ENCODE results near the gene DNTTIP2. TPM values are rescaled to one million over a fixed set of nuclear protein-coding genes. Genes with fewer than 3 reads are reported as not detected.

The DNTTIP2 gene
- polyA plus RNA-seq, 1 of the 3 experiments (the other 2 are of a cell fraction): 9.6 TPM

- Histone ChIP-seq H3K4me3 (ENCODE audit: low read depth in 2 of 2, low read length in 1 of 2) (no peak overlapping the region), H3K4me1 (ENCODE audit: control insufficient read depth in 1 of 2, insufficient read depth in 2 of 2, low read depth in 1 of 2, low read length in 1 of 2) (no peaks in the 10 kb centered on the region), H3K27ac (ENCODE audit: low read depth in 2 of 2, low read length in 1 of 2) (no peak overlapping the region), H4K20me1 (ENCODE audit: insufficient read depth) (no peaks in the 10 kb centered on the region), H3F3A (replicated peaks; ENCODE audit: insufficient read depth) (peaks cover 38% of the 10 kb centered on the region), H3K79me2 (ENCODE audit: insufficient read depth) (no peaks in the 10 kb centered on the region), H3K27me3 (ENCODE audit: insufficient read depth) (no peaks in the 10 kb centered on the region), H3K36me3 (replicated peaks in 1 of 2; ENCODE audit: control insufficient read depth in 1 of 2, insufficient read depth in 2 of 2, low read length in 1 of 2) (peaks cover 34 to 62% of the 10 kb centered on the region in 2 experiments), H2AFZ (ENCODE audit: low read depth) (no peak overlapping the region), H3K4me2 (no peak overlapping the region), H3K9me3 (no peaks in the 10 kb centered on the region), H3K9me2 (no peaks in the 10 kb centered on the region), H3K9ac (no peak overlapping the region)
- TF ChIP-seq RCOR1 (IDR thresholded peaks at IDR 0.05; ENCODE audit: low read length) (no peak), EZH2phosphoT487 (IDR thresholded peaks at IDR 0.05; ENCODE audit: borderline replicate concordance, low read depth) (no peak), RAD21 (IDR thresholded peaks at IDR 0.05; ENCODE audit: low read length) (no peak), EP300 (IDR thresholded peaks at IDR 0.05; ENCODE audit: borderline replicate concordance in 1 of 2, low read depth in 1 of 2, low read length in 1 of 2) (no peak), TEAD4 (IDR thresholded peaks at IDR 0.05; ENCODE audit: borderline replicate concordance, insufficient read depth) (no peak), JUND (IDR thresholded peaks at IDR 0.05) (no peak)
- DNase-seq: no peak
- POLR2A ChIA-PET: no interaction called here
- CTCF ChIA-PET: interaction anchor here (0.7 kb wide), 1 partner anchor 187 kb away, joined by 3 read pairs; no protein-coding TSS in a partner anchor
- 98% methylated on average over 6 of the region's 6 CpGs for WGBS (ENCODE audit: low lambda C conversion rate)
Measured at GRCh38 chr1:93888900-93889299, 9.9 kb upstream of the DNTTIP2 start.

- Histone ChIP-seq H3K9me2 (no peaks in the 10 kb centered on the region), H3K9ac (no peak overlapping the region), H3K4me2 (no peak overlapping the region), H3K79me2 (ENCODE audit: insufficient read depth) (peaks cover 17% of the 10 kb centered on the region), H3K27me3 (ENCODE audit: insufficient read depth) (no peaks in the 10 kb centered on the region), H4K20me1 (ENCODE audit: insufficient read depth) (no peaks in the 10 kb centered on the region), H3F3A (replicated peaks; ENCODE audit: insufficient read depth) (peaks cover 51% of the 10 kb centered on the region), H3K9me3 (no peaks in the 10 kb centered on the region), H2AFZ (ENCODE audit: low read depth) (no peak overlapping the region), H3K27ac (ENCODE audit: low read depth in 2 of 2, low read length in 1 of 2) (no peak overlapping the region), H3K36me3 (replicated peaks in 1 of 2; ENCODE audit: control insufficient read depth in 1 of 2, insufficient read depth in 2 of 2, low read length in 1 of 2) (peaks cover 4 to 36% of the 10 kb centered on the region in 2 experiments), H3K4me3 (ENCODE audit: low read depth in 2 of 2, low read length in 1 of 2) (no peak overlapping the region), H3K4me1 (ENCODE audit: control insufficient read depth in 1 of 2, insufficient read depth in 2 of 2, low read depth in 1 of 2, low read length in 1 of 2) (peaks cover 0 to 6% of the 10 kb centered on the region in 2 experiments; a peak in 1 of 4 replicates)
- TF ChIP-seq GABPA (IDR thresholded peaks at IDR 0.05; ENCODE audit: low read depth) (no peak), MAX (IDR thresholded peaks at IDR 0.05; ENCODE audit: low read depth) (no peak), FOXM1 (IDR thresholded peaks at IDR 0.05; ENCODE audit: low read depth) (no peak), USF1 (IDR thresholded peaks at IDR 0.05; ENCODE audit: borderline replicate concordance, low read depth) (no peak), SMC3 (IDR thresholded peaks at IDR 0.05; ENCODE audit: low read depth, low read length) (no peak), NRF1 (IDR thresholded peaks at IDR 0.05; ENCODE audit: low read depth, low read length) (no peak), MEF2A (IDR thresholded peaks at IDR 0.05; ENCODE audit: borderline replicate concordance, low read depth) (no peak)
- POLR2A ChIA-PET: no interaction called here
- 91% methylated on average over 4 of the region's 4 CpGs for WGBS (ENCODE audit: low lambda C conversion rate)
- DNase-seq: no peak
- CTCF ChIA-PET: interaction anchor here (3.8 kb wide), 1 partner anchor 27 kb away, joined by 14 read pairs; the partner anchor contains the start of gene GCLM
Measured at GRCh38 chr1:93882269-93882668, 3.3 kb upstream of the DNTTIP2 start.

All from SK-N-SH (cell line).